Amygdala (tissue), 56 donors: ENCODE results near the gene SMARCA2.

Source experiments
- DNase-seq, 56 donors: peaks; one replicate each; lab custom pipeline; 2025; lab: John Stamatoyannopoulos, UW

Gene SMARCA2

GRCh38 chr9:2014696-2015580 is at the start of gene SMARCA2:
SMARCA2 (plus strand) TSS chr9:2015347; CDS start chr9:2029023, 13,676 bp downstream.
- DNase-seq = peak; percentile 60 to 98 (median 96)

GRCh38 chr9:1966725-1967366 is 48.3 kb upstream of the SMARCA2 start:
- no peak for DNase-seq

- DNase-seq = no peak
Measured at GRCh38 chr9:1969160-1969559, 46.0 kb upstream of the SMARCA2 start.

DNA sequence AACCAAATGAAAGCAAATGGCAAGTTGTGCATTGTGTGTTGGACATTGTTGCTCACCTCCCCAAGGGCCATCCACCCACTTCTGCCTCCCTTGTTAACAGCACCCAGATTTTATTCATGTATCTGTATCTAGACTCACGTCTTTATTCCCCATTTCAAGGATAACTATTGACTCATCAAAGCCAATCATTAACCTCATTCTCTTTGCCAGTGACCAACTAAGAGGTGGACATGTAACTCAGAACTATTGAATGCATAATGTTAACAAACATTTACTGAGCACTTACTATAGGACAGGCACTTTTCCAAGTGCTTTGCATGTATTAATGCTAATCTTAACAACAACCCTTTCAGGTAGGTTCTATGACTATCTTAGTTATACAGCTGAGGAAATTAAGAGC is 45.2 kb upstream of the SMARCA2 start:
- no peak for DNase-seq

GRCh38 chr9:1972672-1973071 is 42.5 kb upstream of the SMARCA2 start:
- DNase-seq = no peak

DNA sequence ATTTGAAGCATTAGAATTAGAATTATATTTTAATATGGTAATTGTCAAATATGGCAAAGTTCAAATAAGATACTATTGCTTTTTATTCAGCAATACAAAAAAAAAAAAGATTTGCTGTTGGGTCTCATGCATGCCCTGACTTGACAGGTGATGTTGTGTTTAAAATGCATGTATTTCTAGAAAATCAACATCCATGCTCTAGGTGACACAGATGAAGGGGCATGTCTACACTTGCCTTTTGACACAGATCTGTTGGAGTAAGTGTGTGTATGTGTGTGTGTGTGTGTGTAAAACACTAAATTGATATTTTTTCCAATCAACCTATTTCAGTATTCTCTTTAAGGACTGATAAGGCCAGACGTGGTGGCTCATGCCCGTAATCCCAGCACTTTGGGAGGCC is 38.1 kb upstream of the SMARCA2 start:
- DNase-seq = no peak

DNA sequence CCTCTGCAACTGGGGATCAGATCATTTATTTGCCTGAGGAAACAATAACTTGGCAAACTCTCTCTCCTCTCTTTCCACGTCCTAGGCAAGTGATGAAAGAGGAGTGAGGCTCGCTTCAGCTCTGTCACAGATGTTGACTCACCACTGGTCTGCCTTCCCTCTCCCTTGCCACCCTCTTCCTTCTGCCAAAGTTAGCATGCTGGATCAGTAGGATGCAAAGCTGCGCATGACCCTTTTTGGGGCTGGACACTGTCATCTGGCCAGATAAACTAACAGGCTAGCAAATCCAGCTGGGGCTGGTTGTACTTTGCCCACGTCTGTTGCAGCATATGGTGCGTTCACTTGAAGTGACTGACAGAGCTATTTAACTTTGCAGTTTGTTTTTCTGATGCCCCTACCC is 36.2 kb upstream of the SMARCA2 start:
- DNase-seq = no peak

DNA sequence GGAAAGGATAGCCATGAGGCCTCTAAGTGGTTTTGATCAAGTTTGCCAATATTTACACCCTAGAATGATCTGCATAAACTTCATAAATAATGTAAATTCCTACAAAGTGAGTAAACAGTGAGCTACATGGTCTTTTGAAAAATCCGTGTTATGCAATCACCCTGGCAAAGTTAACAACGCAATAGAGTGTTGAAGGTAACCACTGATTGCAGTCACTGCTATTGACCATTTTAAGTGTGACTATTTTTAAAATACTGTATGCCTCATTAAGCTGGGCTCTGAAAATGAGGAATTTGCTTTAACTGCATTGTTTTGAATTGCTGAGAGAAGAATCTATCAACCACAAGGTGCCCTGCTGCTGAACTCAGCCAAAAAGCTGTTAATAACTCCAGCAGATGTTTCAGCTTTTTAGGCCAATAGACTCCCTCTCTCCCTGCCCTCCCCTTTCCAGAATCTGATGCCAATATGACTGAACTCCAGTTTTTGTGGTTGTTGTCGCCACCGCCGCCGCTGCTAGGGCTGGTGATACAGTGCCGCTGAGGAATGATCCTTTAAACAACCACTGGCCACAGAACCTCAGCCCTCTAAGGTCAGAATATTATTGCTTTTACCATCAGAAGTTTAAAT is 35.3 kb upstream of the SMARCA2 start:
- peak in 2 of 56 donors; percentile 1 to 3 for DNase-seq

- DNase-seq = no peak
Measured at GRCh38 chr9:1980387-1980786, 34.8 kb upstream of the SMARCA2 start.

- DNase-seq = no peak
Measured at GRCh38 chr9:1982074-1982473, 33.1 kb upstream of the SMARCA2 start.

- DNase-seq = no peak
Measured at GRCh38 chr9:1986341-1986740, 28.8 kb upstream of the SMARCA2 start.

- no peak for DNase-seq
Measured at GRCh38 chr9:1989500-1989899, 25.6 kb upstream of the SMARCA2 start.

DNA sequence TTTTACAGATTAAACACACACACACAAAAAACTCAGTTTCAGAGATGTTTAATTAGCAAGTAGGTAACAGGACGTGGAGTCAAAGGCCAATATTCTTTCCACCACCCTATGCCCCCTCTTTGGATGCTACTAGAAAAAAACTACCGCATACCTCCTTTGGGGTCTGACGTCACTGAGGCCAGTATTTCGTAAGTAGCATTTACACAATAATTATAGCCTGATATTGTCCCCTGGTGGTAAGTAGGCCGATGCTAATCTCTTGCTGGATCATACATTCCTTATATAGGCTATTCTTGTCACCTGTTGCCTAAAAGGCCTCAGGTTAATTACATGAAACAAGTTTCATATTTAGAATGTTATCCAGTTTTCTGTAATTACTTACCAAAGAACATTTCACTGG is 21.0 kb upstream of the SMARCA2 start:
- DNase-seq = no peak

DNA sequence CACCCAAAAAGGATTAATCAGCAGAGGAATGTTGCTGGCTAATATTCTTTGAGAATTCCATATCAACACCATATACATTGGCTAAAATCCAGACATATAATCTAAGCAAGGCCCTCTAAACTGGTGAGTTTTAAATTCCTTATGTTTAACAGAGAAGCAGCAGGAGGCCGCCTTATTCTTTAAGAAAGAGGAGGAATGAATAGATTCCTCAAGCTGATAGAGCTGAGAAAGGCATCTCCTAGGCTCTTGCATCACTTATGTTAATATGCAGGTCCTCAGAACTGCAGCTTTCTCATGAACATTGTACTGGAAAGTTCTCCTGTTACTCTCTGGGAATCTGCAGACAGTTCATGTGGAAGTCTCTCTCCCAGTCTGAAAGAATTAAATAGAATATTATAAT is 20.1 kb upstream of the SMARCA2 start:
- no peak for DNase-seq

GRCh38 chr9:1996156-1996555 is 19.0 kb upstream of the SMARCA2 start:
- DNase-seq = no peak

- no peak for DNase-seq
Measured at GRCh38 chr9:1997646-1998045, 17.5 kb upstream of the SMARCA2 start.

DNA sequence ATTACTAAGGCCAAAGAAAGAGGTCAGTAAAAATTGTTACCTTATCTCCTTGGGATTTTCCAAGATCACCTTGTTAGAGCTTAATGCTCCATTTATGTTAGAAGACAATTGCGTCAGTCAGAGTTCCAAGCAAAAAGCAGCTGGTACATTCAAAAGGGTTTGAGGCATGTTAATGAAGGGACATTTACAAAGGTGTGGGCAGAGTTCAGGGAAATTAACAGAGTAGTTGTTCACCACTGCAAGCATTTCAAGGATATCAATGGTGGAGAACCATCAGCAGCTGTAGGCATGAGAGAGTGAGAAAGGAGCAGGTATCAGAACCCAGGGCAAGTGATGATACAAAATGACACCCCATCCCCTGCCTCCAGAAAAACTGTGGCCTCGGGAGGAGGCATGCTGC is 17.0 kb upstream of the SMARCA2 start:
- no peak for DNase-seq

- no peak for DNase-seq
Measured at GRCh38 chr9:2000314-2000713, 14.8 kb upstream of the SMARCA2 start.

GRCh38 chr9:2008372-2008771 is 6.8 kb upstream of the SMARCA2 start:
- no peak for DNase-seq

GRCh38 chr9:2012347-2012746 is 2.8 kb upstream of the SMARCA2 start:
- no peak for DNase-seq

DNA sequence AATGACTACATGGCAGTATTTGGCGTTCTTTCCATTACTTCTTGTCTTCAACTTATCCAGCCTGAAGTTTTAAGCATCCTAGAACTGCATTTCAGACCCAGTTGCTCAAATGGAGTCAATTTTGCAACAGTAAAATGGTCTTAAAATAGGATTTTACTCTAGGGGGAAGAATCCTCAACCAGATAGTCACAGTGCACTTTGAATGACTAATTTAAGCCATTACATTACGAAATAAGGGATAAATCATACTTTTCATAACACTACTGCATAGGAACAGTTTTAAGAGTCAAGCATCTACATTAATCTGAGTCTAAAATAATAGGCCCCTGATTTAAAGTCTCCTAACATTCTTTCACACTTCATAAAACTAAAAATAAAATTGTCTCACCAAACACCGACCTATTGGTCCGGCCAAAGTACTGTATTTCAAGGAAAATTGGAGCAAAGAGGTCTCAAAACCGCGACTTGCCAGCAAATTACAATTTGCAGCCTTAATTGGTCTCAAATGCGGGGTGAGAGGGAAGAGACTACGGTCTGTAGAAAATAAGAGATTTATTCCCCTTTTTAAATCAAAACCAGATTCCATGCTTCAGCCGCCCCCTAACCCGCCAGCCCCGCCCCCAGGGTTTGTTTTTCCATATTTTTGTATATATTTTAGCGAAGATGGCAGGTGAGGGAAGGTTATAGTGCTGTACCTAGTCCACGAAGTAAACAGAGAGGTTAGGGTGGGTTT is 1.2 kb upstream of the SMARCA2 start:
- DNase-seq = peak in 1 of 56 donors; percentile 47
